Measurements from ENCODE around the gene ACVR1C.

The ACVR1C gene

GRCh38 chr2:157565550-157565949 is 63.1 kb downstream of the ACVR1C start:
- Histone ChIP-seq H3K9me3 (no peaks in the 10 kb centered on the region), H3K27me3 (no peaks in the 10 kb centered on the region), H3K36me3 (no peaks in the 10 kb centered on the region), H3K4me3 (ENCODE audit: low read depth, low read length) (no peak overlapping the region), H3K4me1 (no peaks in the 10 kb centered on the region)
- TF ChIP-seq, protein P1, sequence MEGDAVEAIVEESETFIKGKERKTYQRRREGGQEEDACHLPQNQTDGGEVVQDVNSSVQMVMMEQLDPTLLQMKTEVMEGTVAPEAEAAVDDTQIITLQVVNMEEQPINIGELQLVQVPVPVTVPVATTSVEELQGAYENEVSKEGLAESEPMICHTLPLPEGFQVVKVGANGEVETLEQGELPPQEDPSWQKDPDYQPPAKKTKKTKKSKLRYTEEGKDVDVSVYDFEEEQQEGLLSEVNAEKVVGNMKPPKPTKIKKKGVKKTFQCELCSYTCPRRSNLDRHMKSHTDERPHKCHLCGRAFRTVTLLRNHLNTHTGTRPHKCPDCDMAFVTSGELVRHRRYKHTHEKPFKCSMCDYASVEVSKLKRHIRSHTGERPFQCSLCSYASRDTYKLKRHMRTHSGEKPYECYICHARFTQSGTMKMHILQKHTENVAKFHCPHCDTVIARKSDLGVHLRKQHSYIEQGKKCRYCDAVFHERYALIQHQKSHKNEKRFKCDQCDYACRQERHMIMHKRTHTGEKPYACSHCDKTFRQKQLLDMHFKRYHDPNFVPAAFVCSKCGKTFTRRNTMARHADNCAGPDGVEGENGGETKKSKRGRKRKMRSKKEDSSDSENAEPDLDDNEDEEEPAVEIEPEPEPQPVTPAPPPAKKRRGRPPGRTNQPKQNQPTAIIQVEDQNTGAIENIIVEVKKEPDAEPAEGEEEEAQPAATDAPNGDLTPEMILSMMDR (IDR thresholded peaks at IDR 0.05; ENCODE audit: low read depth, low read length): no peak
- DNase-seq: no peak

DNA sequence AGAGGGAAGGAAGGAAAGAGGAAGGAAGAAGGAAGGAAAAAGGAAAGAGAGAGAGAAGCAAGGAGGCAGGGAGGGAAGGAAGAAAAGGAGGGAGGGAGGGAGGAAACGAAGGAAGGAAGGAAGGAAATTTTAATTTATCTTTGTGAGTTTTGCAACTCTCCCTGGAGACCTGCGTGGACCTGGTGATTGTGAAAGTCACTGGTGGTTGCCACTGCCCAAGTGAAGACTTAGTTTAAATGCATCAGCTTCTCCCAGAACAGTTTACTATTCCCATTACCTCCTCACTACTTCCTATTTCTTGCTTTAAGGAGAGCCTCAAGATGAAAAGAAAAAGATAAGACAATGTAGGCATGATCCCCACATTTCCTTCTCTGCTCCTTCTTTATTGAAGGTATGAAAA is 68.8 kb downstream of the ACVR1C start:
- no peaks in the 10 kb centered on the region for H3K27me3 ChIP-seq
- TF ChIP-seq, protein P1 (IDR thresholded peaks at IDR 0.05; ENCODE audit: low read depth, low read length): no peak
- H3K9me3 ChIP-seq: no peaks in the 10 kb centered on the region
- no peaks in the 10 kb centered on the region for H3K36me3 ChIP-seq
- no peak overlapping the region for H3K4me3 ChIP-seq (ENCODE audit: low read depth, low read length)
- DNase-seq: no peak
- H3K4me1 ChIP-seq: no peaks in the 10 kb centered on the region

GRCh38 chr2:157559461-157559860 is 69.2 kb downstream of the ACVR1C start:
- Histone ChIP-seq H3K9me3 (no peaks in the 10 kb centered on the region), H3K36me3 (no peaks in the 10 kb centered on the region), H3K4me3 (ENCODE audit: low read depth, low read length) (no peak overlapping the region), H3K4me1 (no peaks in the 10 kb centered on the region), H3K27me3 (no peaks in the 10 kb centered on the region)
- TF ChIP-seq, protein P1 (IDR thresholded peaks at IDR 0.05; ENCODE audit: low read depth, low read length): no peak
- no peak for DNase-seq

GRCh38 chr2:157559061-157559460 is 69.6 kb downstream of the ACVR1C start:
- H3K27me3 ChIP-seq: no peaks in the 10 kb centered on the region
- TF ChIP-seq, protein P1 (IDR thresholded peaks at IDR 0.05; ENCODE audit: low read depth, low read length): no peak
- no peaks in the 10 kb centered on the region for H3K9me3 ChIP-seq
- H3K36me3 ChIP-seq: no peaks in the 10 kb centered on the region
- no peaks in the 10 kb centered on the region for H3K4me1 ChIP-seq
- H3K4me3 ChIP-seq (ENCODE audit: low read depth, low read length): no peak overlapping the region
- DNase-seq: no peak

GRCh38 chr2:157557770-157558169 is 70.9 kb downstream of the ACVR1C start:
- no peaks in the 10 kb centered on the region for H3K36me3 ChIP-seq
- H3K4me3 ChIP-seq (ENCODE audit: low read depth, low read length): no peak overlapping the region
- no peaks in the 10 kb centered on the region for H3K9me3 ChIP-seq
- TF ChIP-seq, protein P1 (IDR thresholded peaks at IDR 0.05; ENCODE audit: low read depth, low read length): no peak
- no peaks in the 10 kb centered on the region for H3K27me3 ChIP-seq
- H3K4me1 ChIP-seq: no peaks in the 10 kb centered on the region
- DNase-seq: no peak

- Histone ChIP-seq H3K36me3 (no peaks in the 10 kb centered on the region), H3K4me3 (ENCODE audit: low read depth, low read length) (no peak overlapping the region), H3K27me3 (no peaks in the 10 kb centered on the region), H3K4me1 (no peaks in the 10 kb centered on the region), H3K9me3 (no peaks in the 10 kb centered on the region)
- TF ChIP-seq, protein P1 (IDR thresholded peaks at IDR 0.05; ENCODE audit: low read depth, low read length): no peak
- DNase-seq: no peak
These were observed 88.6 kb downstream of the ACVR1C start for GRCh38 chr2:157540102-157540501.
